Peyer's patch (tissue), 4 donors: ENCODE results near the gene SETD1B. TPM values are rescaled to one million over a fixed set of nuclear protein-coding genes. Genes with fewer than 3 reads are reported as not detected.

Experiments used
- DNase-seq, 3 donors: peaks; one replicate each; pipeline ENCODE4 v3.0.0-alpha.2; 2017 to 2019
- H3K27ac ChIP-seq, 4 donors: fragments of 200-600 bp; sonication (generic); one replicate each; pipeline ENCODE4 v1.5.1; 2016 to 2019
- H3K27me3 ChIP-seq, 2 donors: fragments of 200-600 bp; sonication (generic); one replicate each; pipeline ENCODE4 v1.5.1; 2019
- H3K36me3 ChIP-seq, 3 donors: fragments of 200-600 bp; sonication (generic); one replicate each; pipeline ENCODE4 v1.5.1; 2016 to 2019
- H3K4me1 ChIP-seq, 4 donors: fragments of 200-600 bp; sonication (generic); one replicate each; pipeline ENCODE4 v1.5.1; 2016 to 2019
- H3K4me3 ChIP-seq, 4 donors: fragments of 200-600 bp; sonication (generic); 1 replicate in 3 of 4; 2 replicates in 1 of 4; pipeline ENCODE4 v1.5.1; 2016 to 2019; ENCODE audit warnings: mild to moderate bottlenecking in 1 of 4
- H3K9me3 ChIP-seq, 4 donors: fragments of 200-600 bp; sonication (generic); one replicate each; pipeline ENCODE4 v1.5.1; 2016 to 2019; ENCODE audit warnings: mild to moderate bottlenecking in 1 of 4
- CTCF ChIP-seq, 6 experiments: fragments of 450-650 bp in 4 of 6; fragments of 200-600 bp in 2 of 6; sonication (generic) in 1 of 6; IDR thresholded peaks; one replicate each; pipeline ENCODE4 v1.5.1; 2017 to 2019; ENCODE audit warnings: antibody characterized with exemption in 6 of 6, mild to moderate bottlenecking in 3 of 6, moderate library complexity in 1 of 6
- POLR2A ChIP-seq, 2 donors: fragments of 450-650 bp; IDR thresholded peaks; one replicate each; pipeline ENCODE4 v1.5.1; 2017; ENCODE audit warnings: antibody characterized with exemption in 2 of 2, mild to moderate bottlenecking in 2 of 2, moderate library complexity in 2 of 2
- total RNA-seq, 4 donors: library from RNA; depleted of rRNA; stranded (reverse); fragments of >200 nt; gene quantifications; one replicate each; pipeline ENCODE4 v1.1.0, GENCODE V29; 2016

SETD1B gene
- total RNA-seq, 4 donors from 2014 or later = 15.4 to 30.5 (median 25.3) TPM

GRCh38 chr12:121828306-121828705, 24.5 kb downstream of the SETD1B start:
- TF ChIP-seq CTCF (IDR thresholded peaks at IDR 0.05) = no peak
- TF ChIP-seq POLR2A (IDR thresholded peaks at IDR 0.05) = no peak
- Histone ChIP-seq H3K27ac (no peak overlapping the region), H3K4me1 (no peaks in the 10 kb centered on the region), H3K27me3 (no peaks in the 10 kb centered on the region), H3K4me3 (no peak overlapping the region), H3K9me3 (no peaks in the 10 kb centered on the region), H3K36me3 (peaks cover 0 to 92% (median 0%) of the 10 kb centered on the region in 3 donors)
- no peak for DNase-seq

GRCh38 chr12:121828826-121829225, 25.0 kb downstream of the SETD1B start:
- H3K9me3 ChIP-seq = no peaks in the 10 kb centered on the region
- no peaks in the 10 kb centered on the region for H3K4me1 ChIP-seq
- H3K36me3 ChIP-seq = peaks cover 0 to 87% (median 0%) of the 10 kb centered on the region in 3 donors
- H3K27me3 ChIP-seq = no peaks in the 10 kb centered on the region
- TF ChIP-seq CTCF (IDR thresholded peaks at IDR 0.05) (no peak), POLR2A (IDR thresholded peaks at IDR 0.05) (no peak)
- H3K4me3 ChIP-seq = no peak overlapping the region
- no peak for DNase-seq
- no peak overlapping the region for H3K27ac ChIP-seq

- Histone ChIP-seq H3K27me3 (no peaks in the 10 kb centered on the region), H3K9me3 (no peaks in the 10 kb centered on the region), H3K4me3 (no peak overlapping the region), H3K4me1 (no peaks in the 10 kb centered on the region), H3K36me3 (peaks cover 0 to 81% (median 0%) of the 10 kb centered on the region in 3 donors), H3K27ac (no peak overlapping the region)
- TF ChIP-seq CTCF (IDR thresholded peaks at IDR 0.05) (no peak), POLR2A (IDR thresholded peaks at IDR 0.05) (no peak)
- no peak for DNase-seq
Measured at GRCh38 chr12:121829250-121829918, 25.6 kb downstream of the SETD1B start.

GRCh38 chr12:121830134-121830533, 26.3 kb downstream of the SETD1B start:
- Histone ChIP-seq H3K27me3 (no peaks in the 10 kb centered on the region), H3K9me3 (no peaks in the 10 kb centered on the region), H3K36me3 (peaks cover 0 to 74% (median 0%) of the 10 kb centered on the region in 3 donors), H3K4me1 (no peaks in the 10 kb centered on the region), H3K4me3 (no peak overlapping the region), H3K27ac (no peak overlapping the region)
- no peak for DNase-seq
- TF ChIP-seq POLR2A (IDR thresholded peaks at IDR 0.05) (no peak), CTCF (IDR thresholded peaks at IDR 0.05) (no peak)

- no peaks in the 10 kb centered on the region for H3K9me3 ChIP-seq
- no peak overlapping the region for H3K4me3 ChIP-seq
- no peaks in the 10 kb centered on the region for H3K4me1 ChIP-seq
- TF ChIP-seq POLR2A (IDR thresholded peaks at IDR 0.05) = no peak
- TF ChIP-seq CTCF (IDR thresholded peaks at IDR 0.05) = no peak
- H3K27me3 ChIP-seq = no peaks in the 10 kb centered on the region
- no peak for DNase-seq
- no peak overlapping the region for H3K27ac ChIP-seq
- peaks cover 0 to 68% (median 0%) of the 10 kb centered on the region in 3 donors for H3K36me3 ChIP-seq
Measured at GRCh38 chr12:121830588-121831265, 26.9 kb downstream of the SETD1B start.
